Measurements from ENCODE around the gene PAQR5. TPM values are rescaled to one million over a fixed set of nuclear protein-coding genes. Genes with fewer than 3 reads are reported as not detected.

The PAQR5 gene
- total RNA-seq, 1 donor from 2014 or later, result 1.2 TPM

GRCh38 chr15:69305204-69305931 is 6.7 kb downstream of the PAQR5 start:
- no peak for TF ChIP-seq EZH2 (IDR thresholded peaks at IDR 0.05; ENCODE audit: insufficient read depth, low read length)
- TF ChIP-seq, protein P1, sequence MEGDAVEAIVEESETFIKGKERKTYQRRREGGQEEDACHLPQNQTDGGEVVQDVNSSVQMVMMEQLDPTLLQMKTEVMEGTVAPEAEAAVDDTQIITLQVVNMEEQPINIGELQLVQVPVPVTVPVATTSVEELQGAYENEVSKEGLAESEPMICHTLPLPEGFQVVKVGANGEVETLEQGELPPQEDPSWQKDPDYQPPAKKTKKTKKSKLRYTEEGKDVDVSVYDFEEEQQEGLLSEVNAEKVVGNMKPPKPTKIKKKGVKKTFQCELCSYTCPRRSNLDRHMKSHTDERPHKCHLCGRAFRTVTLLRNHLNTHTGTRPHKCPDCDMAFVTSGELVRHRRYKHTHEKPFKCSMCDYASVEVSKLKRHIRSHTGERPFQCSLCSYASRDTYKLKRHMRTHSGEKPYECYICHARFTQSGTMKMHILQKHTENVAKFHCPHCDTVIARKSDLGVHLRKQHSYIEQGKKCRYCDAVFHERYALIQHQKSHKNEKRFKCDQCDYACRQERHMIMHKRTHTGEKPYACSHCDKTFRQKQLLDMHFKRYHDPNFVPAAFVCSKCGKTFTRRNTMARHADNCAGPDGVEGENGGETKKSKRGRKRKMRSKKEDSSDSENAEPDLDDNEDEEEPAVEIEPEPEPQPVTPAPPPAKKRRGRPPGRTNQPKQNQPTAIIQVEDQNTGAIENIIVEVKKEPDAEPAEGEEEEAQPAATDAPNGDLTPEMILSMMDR (IDR thresholded peaks at IDR 0.05; ENCODE audit: insufficient read depth, low read depth, low read length), result no peak

GRCh38 chr15:69305933-69306568 is 7.3 kb downstream of the PAQR5 start:
- Histone ChIP-seq H3K4me2 (ENCODE audit: low read length) (peak overlapping the region; percentile 63), H3K9me3 (ENCODE audit: insufficient read depth, low read depth, low read length) (no peaks in the 10 kb centered on the region), H3K36me3 (ENCODE audit: insufficient read depth, low read length) (no peaks in the 10 kb centered on the region), H3K4me1 (ENCODE audit: insufficient read depth, low read length) (peaks cover 21% of the 10 kb centered on the region), H4K20me1 (ENCODE audit: insufficient read depth, low read length) (no peaks in the 10 kb centered on the region), H3K27me3 (ENCODE audit: insufficient read depth, low read length) (no peaks in the 10 kb centered on the region), H3K79me2 (ENCODE audit: insufficient read depth, low read length) (no peaks in the 10 kb centered on the region), H3K27ac (ENCODE audit: low read depth, low read length) (peak overlapping the region; percentile 81), H2AFZ (ENCODE audit: low read depth, low read length) (peak overlapping the region; percentile 57), H3K4me3 (ENCODE audit: insufficient read depth, low read depth, low read length) (no peak overlapping the region), H3K9ac (ENCODE audit: low read length) (peak overlapping the region; percentile 52)
- Mint-ChIP-seq H3K9me3 (ENCODE audit: unreplicated experiment) (peaks cover 3% of the 10 kb centered on the region), H3K36me3 (ENCODE audit: low read depth, unreplicated experiment) (peaks cover 1% of the 10 kb centered on the region), H3K27me3 (ENCODE audit: low read depth, unreplicated experiment) (peaks cover 18% of the 10 kb centered on the region), H3K4me1 (ENCODE audit: low read depth, unreplicated experiment) (peaks cover 26% of the 10 kb centered on the region), H3K4me3 (ENCODE audit: unreplicated experiment) (no peak overlapping the region), H3K27ac (ENCODE audit: unreplicated experiment) (peak overlapping the region; percentile 92)
- no peak for TF ChIP-seq EZH2 (IDR thresholded peaks at IDR 0.05; ENCODE audit: insufficient read depth, low read length)
- TF ChIP-seq, protein P1 (IDR thresholded peaks at IDR 0.05; ENCODE audit: insufficient read depth, low read depth, low read length), result no peak
- DNase-seq (ENCODE audit: low read depth), result peak; percentile 12
- no peak for FAIRE-seq

More at GRCh38 chr15:69305204-69305931, 6.7 kb downstream of the PAQR5 start:
- Histone ChIP-seq H3K36me3 (ENCODE audit: insufficient read depth, low read length) (no peaks in the 10 kb centered on the region), H3K27ac (ENCODE audit: low read depth, low read length) (peak overlapping the region; percentile 81), H3K4me1 (ENCODE audit: insufficient read depth, low read length) (peaks cover 19% of the 10 kb centered on the region), H3K4me3 (ENCODE audit: insufficient read depth, low read depth, low read length) (no peak overlapping the region), H4K20me1 (ENCODE audit: insufficient read depth, low read length) (no peaks in the 10 kb centered on the region), H3K9me3 (ENCODE audit: insufficient read depth, low read depth, low read length) (no peaks in the 10 kb centered on the region), H3K79me2 (ENCODE audit: insufficient read depth, low read length) (no peaks in the 10 kb centered on the region), H2AFZ (ENCODE audit: low read depth, low read length) (peak overlapping the region; percentile 57), H3K4me2 (ENCODE audit: low read length) (peak overlapping the region; percentile 63), H3K27me3 (ENCODE audit: insufficient read depth, low read length) (no peaks in the 10 kb centered on the region), H3K9ac (ENCODE audit: low read length) (peak overlapping the region; percentile 52)
- Mint-ChIP-seq H3K27ac (ENCODE audit: unreplicated experiment) (peak overlapping the region; percentile 92), H3K4me3 (ENCODE audit: unreplicated experiment) (no peak overlapping the region), H3K36me3 (ENCODE audit: low read depth, unreplicated experiment) (peaks cover 1% of the 10 kb centered on the region), H3K9me3 (ENCODE audit: unreplicated experiment) (peaks cover 3% of the 10 kb centered on the region), H3K27me3 (ENCODE audit: low read depth, unreplicated experiment) (peaks cover 18% of the 10 kb centered on the region), H3K4me1 (ENCODE audit: low read depth, unreplicated experiment) (peaks cover 25% of the 10 kb centered on the region)
- FAIRE-seq (no peak), DNase-seq (ENCODE audit: low read depth) (peak; percentile 88)

Data from astrocyte (in vitro differentiated cells and primary cell).